ENCODE data around the gene HPN.
A peak's percentile ranks its signal among the peaks of the same experiment; 100 is the strongest.

Gene HPN

DNA sequence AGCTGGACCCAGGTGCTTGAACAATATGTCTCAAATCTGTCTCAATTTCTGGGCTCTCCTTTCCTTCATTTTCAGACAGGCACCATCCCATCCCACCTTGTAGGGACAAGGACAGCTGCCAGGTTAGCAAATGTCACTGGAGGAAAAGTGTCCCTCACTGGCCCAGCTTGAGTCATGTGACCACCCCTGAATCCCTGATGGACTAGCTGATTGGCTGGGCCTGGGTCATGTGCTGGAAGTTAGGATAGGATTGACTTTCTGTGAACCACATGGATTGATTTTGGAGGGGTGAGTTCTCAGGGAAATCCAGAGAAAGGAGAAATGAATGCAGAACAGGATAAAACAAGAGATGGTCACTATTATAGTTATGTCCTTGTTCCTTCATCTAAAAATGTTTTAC lies 45.9 kb downstream of the HPN start:
- H3K27ac ChIP-seq (ENCODE audit: insufficient read depth in 1 of 2, low read depth in 1 of 2, low read length in 2 of 2, poor library complexity in 1 of 2, severe bottlenecking in 2 of 2), result no peak overlapping the region
- CTCF ChIA-PET, result interaction anchor here (0.9 to 2.5 kb wide), 7 partner anchors 15 to 195 kb away, joined by 3 to 11 read pairs (median 3); partner anchors contain the start of gene HAMP
- H3K9me3 ChIP-seq (ENCODE audit: control extremely low read depth in 1 of 5, control insufficient read depth in 4 of 5, insufficient read depth in 2 of 5, low read depth in 1 of 5, low read length in 4 of 5), result no peaks in the 10 kb centered on the region
- no peak for DNase-seq
- no peaks in the 10 kb centered on the region for H3K36me3 ChIP-seq (ENCODE audit: control insufficient read depth in 4 of 4, insufficient read depth in 4 of 4, low read length in 3 of 4)
- H3K4me3 ChIP-seq (ENCODE audit: control insufficient read depth in 1 of 7, extremely low read depth in 1 of 7, insufficient read depth in 4 of 7, low read depth in 2 of 7, low read length in 6 of 7), result no peak overlapping the region
- H3K4me1 ChIP-seq (ENCODE audit: control extremely low read depth in 1 of 4, control insufficient read depth in 4 of 4, insufficient read depth in 4 of 4, low read length in 3 of 4), result peaks cover 0 to 13% (median 8%) of the 10 kb centered on the region in 4 experiments
- H3K27me3 ChIP-seq (replicated peaks in 2 of 5; ENCODE audit: control insufficient read depth in 4 of 5, insufficient read depth in 5 of 5, low read length in 4 of 5), result peaks cover 0 to 2% (median 0%) of the 10 kb centered on the region in 5 experiments
- POLR2A ChIA-PET, result no interaction called here

DNA sequence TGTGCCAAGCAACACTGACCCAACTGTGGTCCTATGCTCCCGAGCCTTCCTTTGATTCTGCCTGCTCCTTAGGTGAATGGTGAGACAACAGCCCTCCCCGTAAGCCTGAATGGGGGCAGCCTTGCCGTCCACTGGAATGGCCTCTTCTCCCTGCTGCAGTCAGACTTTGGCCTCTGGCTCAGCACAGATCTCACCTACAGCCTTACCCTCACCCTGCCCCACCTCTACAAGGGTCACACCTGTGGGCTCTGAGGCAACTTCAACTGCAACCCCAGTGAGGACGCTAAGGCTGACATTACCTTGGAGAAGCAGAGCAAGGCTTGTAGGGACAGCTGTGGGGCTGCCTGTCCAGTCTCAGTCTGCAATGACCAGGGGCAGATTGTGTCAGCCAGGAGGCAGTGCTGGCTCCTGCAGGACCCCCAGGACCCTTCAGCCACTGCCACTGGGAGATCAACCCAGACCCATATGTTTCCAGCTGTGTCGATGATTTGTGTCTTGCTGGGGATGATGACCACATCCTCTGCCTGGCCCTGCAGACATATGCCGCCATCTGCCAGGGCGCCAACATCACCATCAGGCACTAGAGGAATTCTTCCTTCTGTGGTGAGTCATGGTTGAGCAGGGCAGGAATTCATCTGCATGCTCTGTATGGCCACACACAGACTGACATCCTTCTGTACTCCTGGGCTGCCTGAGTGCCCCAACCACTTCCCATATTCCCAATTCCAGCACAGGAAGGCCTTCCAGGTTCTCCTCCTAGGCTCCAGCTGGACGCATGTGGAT lies 46.8 kb downstream of the HPN start:
- CTCF ChIA-PET, result interaction anchor here (1.0 to 1.2 kb wide), 3 partner anchors 17 to 33 kb away, joined by 3 read pairs; no protein-coding TSS in a partner anchor
- peaks cover 0 to 13% (median 8%) of the 10 kb centered on the region in 4 experiments for H3K4me1 ChIP-seq (ENCODE audit: control extremely low read depth in 1 of 4, control insufficient read depth in 4 of 4, insufficient read depth in 4 of 4, low read length in 3 of 4)
- no peaks in the 10 kb centered on the region for H3K36me3 ChIP-seq (ENCODE audit: control insufficient read depth in 4 of 4, insufficient read depth in 4 of 4, low read length in 3 of 4)
- DNase-seq, result peak; percentile 17 to 84 (median 74)
- peaks cover 0 to 2% (median 0%) of the 10 kb centered on the region in 5 experiments for H3K27me3 ChIP-seq (replicated peaks in 2 of 5; ENCODE audit: control insufficient read depth in 4 of 5, insufficient read depth in 5 of 5, low read length in 4 of 5)
- POLR2A ChIA-PET, result no interaction called here
- WGBS (ENCODE audit: insufficient coverage), result 60% methylated on average over 4 of the region's 8 CpGs
- no peak overlapping the region for H3K4me3 ChIP-seq (ENCODE audit: control insufficient read depth in 1 of 7, extremely low read depth in 1 of 7, insufficient read depth in 4 of 7, low read depth in 2 of 7, low read length in 6 of 7)
- H3K27ac ChIP-seq (ENCODE audit: insufficient read depth in 1 of 2, low read depth in 1 of 2, low read length in 2 of 2, poor library complexity in 1 of 2, severe bottlenecking in 2 of 2), result no peak overlapping the region
- no peaks in the 10 kb centered on the region for H3K9me3 ChIP-seq (ENCODE audit: control extremely low read depth in 1 of 5, control insufficient read depth in 4 of 5, insufficient read depth in 2 of 5, low read depth in 1 of 5, low read length in 4 of 5)

DNA sequence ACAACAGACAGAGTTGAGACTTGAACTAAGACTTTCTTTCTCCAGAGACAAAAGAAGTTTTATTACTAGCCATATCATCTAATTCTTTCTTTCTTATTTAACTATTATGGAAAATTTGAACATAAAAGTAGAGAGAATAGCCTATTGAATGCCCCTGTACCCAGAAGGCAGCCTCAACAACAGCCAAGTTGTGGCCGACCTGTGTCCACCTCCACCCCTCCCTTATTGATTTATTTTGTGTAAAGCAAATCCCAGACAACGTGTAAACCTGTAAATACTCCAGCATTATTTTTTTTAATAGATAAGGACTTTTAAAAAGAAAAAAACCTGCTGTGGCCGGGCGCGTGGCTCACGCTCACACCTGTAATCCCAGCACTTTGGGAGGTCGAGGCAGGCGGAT lies 48.0 kb downstream of the HPN start:
- Histone ChIP-seq H3K9me3 (ENCODE audit: control extremely low read depth in 1 of 5, control insufficient read depth in 4 of 5, insufficient read depth in 2 of 5, low read depth in 1 of 5, low read length in 4 of 5) (no peaks in the 10 kb centered on the region), H3K4me3 (ENCODE audit: control insufficient read depth in 1 of 7, extremely low read depth in 1 of 7, insufficient read depth in 4 of 7, low read depth in 2 of 7, low read length in 6 of 7) (no peak overlapping the region), H3K27ac (ENCODE audit: insufficient read depth in 1 of 2, low read depth in 1 of 2, low read length in 2 of 2, poor library complexity in 1 of 2, severe bottlenecking in 2 of 2) (no peak overlapping the region), H3K27me3 (replicated peaks in 2 of 5; ENCODE audit: control insufficient read depth in 4 of 5, insufficient read depth in 5 of 5, low read length in 4 of 5) (peaks cover 0 to 2% (median 0%) of the 10 kb centered on the region in 5 experiments), H3K36me3 (ENCODE audit: control insufficient read depth in 4 of 4, insufficient read depth in 4 of 4, low read length in 3 of 4) (no peaks in the 10 kb centered on the region), H3K4me1 (ENCODE audit: control extremely low read depth in 1 of 4, control insufficient read depth in 4 of 4, insufficient read depth in 4 of 4, low read length in 3 of 4) (peaks cover 0 to 13% (median 8%) of the 10 kb centered on the region in 4 experiments)
- ChIA-PET POLR2A (no interaction called here), CTCF (interaction anchor here (0.7 to 2.7 kb wide), 6 partner anchors 10 to 46 kb away, joined by 3 to 14 read pairs (median 8); partner anchors contain the start of gene FXYD3)
- no peak for DNase-seq
- no CpG with 5 or more reads among the region's 8 CpGs for WGBS (ENCODE audit: insufficient coverage)

DNA sequence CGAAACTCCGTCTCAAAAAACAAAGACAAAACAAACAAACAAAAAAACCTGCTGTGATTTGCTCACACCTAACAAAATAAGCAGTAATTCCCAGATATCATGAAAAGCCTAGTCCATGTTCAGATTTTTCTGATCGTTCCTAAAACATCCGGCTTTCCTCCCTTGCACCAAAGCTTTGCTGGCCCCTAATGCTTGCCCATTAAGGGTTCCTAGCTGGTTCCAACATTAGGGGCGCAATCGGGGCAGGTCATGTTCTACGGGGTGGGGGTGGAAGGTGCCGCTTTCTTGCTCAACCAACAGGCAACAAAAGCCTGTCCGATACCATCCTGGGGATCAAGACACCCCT lies 48.6 kb downstream of the HPN start:
- Histone ChIP-seq H3K4me1 (ENCODE audit: control extremely low read depth in 1 of 4, control insufficient read depth in 4 of 4, insufficient read depth in 4 of 4, low read length in 3 of 4) (peaks cover 0 to 13% (median 8%) of the 10 kb centered on the region in 4 experiments), H3K36me3 (ENCODE audit: control insufficient read depth in 4 of 4, insufficient read depth in 4 of 4, low read length in 3 of 4) (no peaks in the 10 kb centered on the region), H3K9me3 (ENCODE audit: control extremely low read depth in 1 of 5, control insufficient read depth in 4 of 5, insufficient read depth in 2 of 5, low read depth in 1 of 5, low read length in 4 of 5) (no peaks in the 10 kb centered on the region), H3K27me3 (replicated peaks in 2 of 5; ENCODE audit: control insufficient read depth in 4 of 5, insufficient read depth in 5 of 5, low read length in 4 of 5) (peaks cover 0 to 2% (median 0%) of the 10 kb centered on the region in 5 experiments), H3K27ac (ENCODE audit: insufficient read depth in 1 of 2, low read depth in 1 of 2, low read length in 2 of 2, poor library complexity in 1 of 2, severe bottlenecking in 2 of 2) (no peak overlapping the region), H3K4me3 (ENCODE audit: control insufficient read depth in 1 of 7, extremely low read depth in 1 of 7, insufficient read depth in 4 of 7, low read depth in 2 of 7, low read length in 6 of 7) (peak overlapping the region in 1 of 7 experiments; percentile 17)
- CTCF ChIA-PET, result interaction anchor here (0.6 to 2.7 kb wide), 8 partner anchors 10 to 72 kb away, joined by 3 to 14 read pairs (median 4); partner anchors contain the start of gene FXYD3
- no peak for DNase-seq
- 20% methylated on average over 1 of the region's 9 CpGs for WGBS (ENCODE audit: insufficient coverage)
- POLR2A ChIA-PET, result no interaction called here

DNA sequence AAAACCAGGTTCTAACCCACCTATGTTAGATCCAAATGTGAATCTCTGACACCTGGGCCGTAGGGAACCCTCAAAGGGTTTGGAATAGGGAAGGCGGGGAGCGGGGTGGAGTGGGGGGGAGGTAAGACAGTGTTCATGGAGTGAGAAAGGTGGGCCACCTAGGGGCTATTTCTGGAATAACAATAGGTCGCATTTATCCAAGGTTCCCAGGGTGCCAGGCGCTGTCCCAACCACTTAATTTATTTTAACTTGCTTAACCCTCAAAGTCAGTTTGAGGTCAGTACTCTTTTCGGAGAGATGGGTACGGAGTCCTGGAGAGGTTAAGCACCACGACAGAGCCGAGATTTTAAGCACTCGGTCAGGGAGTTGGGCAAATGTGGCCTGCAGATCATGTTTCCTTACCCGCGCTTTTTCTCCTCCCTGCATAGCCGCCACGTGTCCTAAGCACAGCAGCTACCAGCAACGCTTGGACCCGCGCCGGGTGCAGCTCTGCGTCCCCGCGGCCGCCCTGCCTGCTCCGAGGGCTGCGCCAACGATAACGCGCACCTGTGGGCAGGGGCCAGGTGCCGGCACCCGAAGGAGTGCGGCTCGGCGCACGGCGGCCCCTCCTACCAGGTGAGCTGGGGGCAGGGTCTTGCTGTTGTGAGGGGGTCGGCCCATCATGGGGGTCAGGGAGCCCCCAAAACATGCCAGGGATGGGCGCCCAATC lies 49.1 kb downstream of the HPN start:
- peak overlapping the region in 1 of 7 experiments; percentile 17 for H3K4me3 ChIP-seq (ENCODE audit: control insufficient read depth in 1 of 7, extremely low read depth in 1 of 7, insufficient read depth in 4 of 7, low read depth in 2 of 7, low read length in 6 of 7)

DNA sequence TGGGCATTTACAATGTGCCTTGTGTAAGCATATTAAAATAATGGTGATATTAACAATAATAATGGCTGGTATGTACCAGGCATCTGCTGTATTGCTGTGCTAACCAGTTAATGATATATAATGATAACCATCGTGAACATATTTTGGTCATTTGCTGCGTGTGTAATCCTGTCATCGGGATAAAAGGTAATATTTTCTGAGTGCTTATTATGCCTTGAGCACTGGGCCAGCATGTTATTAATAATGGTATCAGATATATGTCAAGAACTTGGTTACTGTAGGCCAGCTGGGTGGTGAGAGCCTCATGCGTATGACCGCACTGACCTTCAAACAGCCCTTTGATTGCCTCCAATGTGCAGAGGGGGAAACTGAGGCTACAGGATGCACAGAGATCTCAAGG lies 51.9 kb downstream of the HPN start:
- H3K27me3 ChIP-seq (replicated peaks in 2 of 5; ENCODE audit: control insufficient read depth in 4 of 5, insufficient read depth in 5 of 5, low read length in 4 of 5), result peaks cover 0 to 2% (median 0%) of the 10 kb centered on the region in 5 experiments
- H3K27ac ChIP-seq (ENCODE audit: insufficient read depth in 1 of 2, low read depth in 1 of 2, low read length in 2 of 2, poor library complexity in 1 of 2, severe bottlenecking in 2 of 2), result no peak overlapping the region
- no peak overlapping the region for H3K4me3 ChIP-seq (ENCODE audit: control insufficient read depth in 1 of 7, extremely low read depth in 1 of 7, insufficient read depth in 4 of 7, low read depth in 2 of 7, low read length in 6 of 7)
- peaks cover 0 to 10% (median 7%) of the 10 kb centered on the region in 4 experiments for H3K4me1 ChIP-seq (ENCODE audit: control extremely low read depth in 1 of 4, control insufficient read depth in 4 of 4, insufficient read depth in 4 of 4, low read length in 3 of 4)
- H3K36me3 ChIP-seq (ENCODE audit: control insufficient read depth in 4 of 4, insufficient read depth in 4 of 4, low read length in 3 of 4), result no peaks in the 10 kb centered on the region
- POLR2A ChIA-PET, result interaction anchor here (0.7 kb wide), 1 partner anchor 9 kb away, joined by 4 read pairs; no protein-coding TSS in a partner anchor
- H3K9me3 ChIP-seq (ENCODE audit: control extremely low read depth in 1 of 5, control insufficient read depth in 4 of 5, insufficient read depth in 2 of 5, low read depth in 1 of 5, low read length in 4 of 5), result no peaks in the 10 kb centered on the region
- DNase-seq, result no peak
- CTCF ChIA-PET, result interaction anchor here (1.0 to 1.6 kb wide), 5 partner anchors 19 to 126 kb away, joined by 3 to 7 read pairs (median 4); no protein-coding TSS in a partner anchor
- WGBS (ENCODE audit: insufficient coverage), result 100% methylated on average over 5 of the region's 5 CpGs

More for the DNA sequence above, 49.1 kb downstream of the HPN start:
- Histone ChIP-seq H3K27ac (ENCODE audit: insufficient read depth in 1 of 2, low read depth in 1 of 2, low read length in 2 of 2, poor library complexity in 1 of 2, severe bottlenecking in 2 of 2) (no peak overlapping the region), H3K27me3 (replicated peaks in 2 of 5; ENCODE audit: control insufficient read depth in 4 of 5, insufficient read depth in 5 of 5, low read length in 4 of 5) (peaks cover 0 to 2% (median 0%) of the 10 kb centered on the region in 5 experiments), H3K36me3 (ENCODE audit: control insufficient read depth in 4 of 4, insufficient read depth in 4 of 4, low read length in 3 of 4) (no peaks in the 10 kb centered on the region), H3K4me1 (ENCODE audit: control extremely low read depth in 1 of 4, control insufficient read depth in 4 of 4, insufficient read depth in 4 of 4, low read length in 3 of 4) (peaks cover 0 to 11% (median 8%) of the 10 kb centered on the region in 4 experiments), H3K9me3 (ENCODE audit: control extremely low read depth in 1 of 5, control insufficient read depth in 4 of 5, insufficient read depth in 2 of 5, low read depth in 1 of 5, low read length in 4 of 5) (no peaks in the 10 kb centered on the region)
- WGBS (ENCODE audit: insufficient coverage), result 3% methylated on average over 15 of the region's 36 CpGs
- peak; percentile 62 to 73 (median 68) for DNase-seq
- POLR2A ChIA-PET, result no interaction called here
- CTCF ChIA-PET, result interaction anchor here (0.6 to 2.7 kb wide), 16 partner anchors 9 to 73 kb away, joined by 3 to 14 read pairs (median 6); partner anchors contain the start of gene LGI4
